ENCODE data around the gene MTO1. TPM values are rescaled to one million over a fixed set of nuclear protein-coding genes. Genes with fewer than 3 reads are reported as not detected.
A peak's percentile ranks its signal among the peaks of the same experiment; 100 is the strongest.
"Not testable (repeated sequence)": the region's sequence is repeated elsewhere in the genome, so short reads cannot be mapped to it uniquely, and the experiment has no call there.

MTO1 gene
- total and polyA plus RNA-seq, 3 experiments from 2014 or later, result 34.4 to 48.1 (median 44.2) TPM

- no peaks in the 10 kb centered on the region for H3K27me3 Mint-ChIP-seq
- DNase-seq, result no peak
- no peaks in the 10 kb centered on the region for H3K36me3 Mint-ChIP-seq
- ChIA-PET POLR2A (interaction anchor here (0.9 kb wide), 1 partner anchor 18 kb away, joined by 7 read pairs; no protein-coding TSS in a partner anchor), CTCF (interaction anchor here (1.1 kb wide), 1 partner anchor 74 kb away, joined by 3 read pairs; no protein-coding TSS in a partner anchor)
- Histone ChIP-seq H3K4me3 (ENCODE audit: low read length) (no peak overlapping the region), H3K27ac (ENCODE audit: low read depth, low read length) (no peak overlapping the region), H3K9me3 (ENCODE audit: low read length) (no peaks in the 10 kb centered on the region), H3K27me3 (ENCODE audit: insufficient read depth, low read length, poor library complexity, severe bottlenecking) (no peaks in the 10 kb centered on the region), H3K4me1 (ENCODE audit: insufficient read depth, low read length) (no peaks in the 10 kb centered on the region), H3K36me3 (ENCODE audit: insufficient read depth, low read length) (no peaks in the 10 kb centered on the region)
- no peak overlapping the region for H3K27ac Mint-ChIP-seq
- no peak overlapping the region for H3K4me3 Mint-ChIP-seq
- H3K4me1 Mint-ChIP-seq, result no peaks in the 10 kb centered on the region
- H3K9me3 Mint-ChIP-seq, result no peaks in the 10 kb centered on the region
Measured at GRCh38 chr6:73538116-73538779, 76.7 kb downstream of the MTO1 start.

GRCh38 chr6:73542481-73542880, 80.9 kb downstream of the MTO1 start:
- H3K4me3 ChIP-seq (ENCODE audit: low read length); H3K27me3 ChIP-seq (ENCODE audit: insufficient read depth, low read length, poor library complexity, severe bottlenecking); DNase-seq; H3K27me3 Mint-ChIP-seq; H3K4me1 ChIP-seq (ENCODE audit: insufficient read depth, low read length); POLR2A ChIA-PET; H3K27ac Mint-ChIP-seq; H3K36me3 ChIP-seq (ENCODE audit: insufficient read depth, low read length); H3K4me1 Mint-ChIP-seq; H3K9me3 Mint-ChIP-seq; H3K9me3 ChIP-seq (ENCODE audit: low read length); H3K36me3 Mint-ChIP-seq; H3K4me3 Mint-ChIP-seq; H3K27ac ChIP-seq (ENCODE audit: low read depth, low read length): not testable (repeated sequence)
- CTCF ChIA-PET, result interaction anchor here (1.0 to 1.8 kb wide), 3 partner anchors 10 to 44 kb away, joined by 3 to 4 read pairs (median 3); no protein-coding TSS in a partner anchor

DNA sequence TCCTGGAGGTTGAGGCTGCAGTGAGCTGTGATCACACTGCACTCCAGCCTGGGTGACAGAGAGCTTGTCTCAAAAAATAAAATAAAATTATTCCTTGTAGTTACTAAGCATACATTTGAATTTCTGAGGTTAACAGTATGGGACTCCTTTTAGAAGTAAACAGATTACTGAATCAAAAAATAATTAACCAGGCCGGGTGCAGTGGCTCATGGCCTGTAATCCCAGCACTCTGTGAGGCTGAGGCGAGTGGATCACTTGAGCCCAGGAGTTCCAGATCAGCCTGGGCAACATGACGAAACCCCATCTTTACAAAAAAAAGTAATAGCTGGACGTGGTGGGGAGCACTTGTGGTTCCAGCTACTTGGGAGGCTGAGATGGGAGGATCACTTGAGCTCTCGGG, 81.4 kb downstream of the MTO1 start:
- H3K36me3 ChIP-seq (ENCODE audit: insufficient read depth, low read length), result no peaks in the 10 kb centered on the region
- POLR2A ChIA-PET, result no interaction called here
- no peak for DNase-seq

GRCh38 chr6:73547036-73547435, 85.5 kb downstream of the MTO1 start:
- Histone ChIP-seq H3K4me1 (ENCODE audit: insufficient read depth, low read length) (no peaks in the 10 kb centered on the region), H3K9me3 (ENCODE audit: low read length) (no peaks in the 10 kb centered on the region), H3K27ac (ENCODE audit: low read depth, low read length) (no peak overlapping the region), H3K4me3 (ENCODE audit: low read length) (no peak overlapping the region), H3K27me3 (ENCODE audit: insufficient read depth, low read length, poor library complexity, severe bottlenecking) (no peaks in the 10 kb centered on the region), H3K36me3 (ENCODE audit: insufficient read depth, low read length) (no peaks in the 10 kb centered on the region)
- Mint-ChIP-seq H3K36me3 (no peaks in the 10 kb centered on the region), H3K27ac (no peak overlapping the region), H3K27me3 (peaks cover 0 to 5% of the 10 kb centered on the region in 2 donors), H3K4me1 (no peaks in the 10 kb centered on the region), H3K4me3 (no peak overlapping the region), H3K9me3 (no peaks in the 10 kb centered on the region)
- DNase-seq, result no peak
- POLR2A ChIA-PET, result no interaction called here
- CTCF ChIA-PET, result no interaction called here

More for the DNA sequence above, 81.4 kb downstream of the MTO1 start:
- CTCF ChIA-PET, result interaction anchor here (1.0 to 1.8 kb wide), 3 partner anchors 11 to 43 kb away, joined by 3 to 4 read pairs (median 3); no protein-coding TSS in a partner anchor
- Mint-ChIP-seq H3K36me3 (no peaks in the 10 kb centered on the region), H3K4me3 (no peak overlapping the region), H3K4me1 (no peaks in the 10 kb centered on the region), H3K27ac (no peak overlapping the region), H3K9me3 (no peaks in the 10 kb centered on the region), H3K27me3 (peaks cover 0 to 5% of the 10 kb centered on the region in 2 donors)
- Histone ChIP-seq H3K4me1 (ENCODE audit: insufficient read depth, low read length) (no peaks in the 10 kb centered on the region), H3K4me3 (ENCODE audit: low read length) (no peak overlapping the region), H3K27ac (ENCODE audit: low read depth, low read length) (no peak overlapping the region), H3K9me3 (ENCODE audit: low read length) (no peaks in the 10 kb centered on the region), H3K27me3 (ENCODE audit: insufficient read depth, low read length, poor library complexity, severe bottlenecking) (no peaks in the 10 kb centered on the region)

- DNase-seq, result no peak
- CTCF ChIA-PET, result interaction anchor here (1.3 kb wide), 1 partner anchor 25 kb away, joined by 3 read pairs; no protein-coding TSS in a partner anchor
- H3K27ac Mint-ChIP-seq, result peak overlapping the region in 1 of 8 donors; percentile 32
- H3K9me3 ChIP-seq (ENCODE audit: low read length), result no peaks in the 10 kb centered on the region
- no peak overlapping the region for H3K27ac ChIP-seq (ENCODE audit: low read depth, low read length)
- H3K4me1 ChIP-seq (ENCODE audit: insufficient read depth, low read length), result no peaks in the 10 kb centered on the region
- no peak overlapping the region for H3K4me3 ChIP-seq (ENCODE audit: low read length)
- no peaks in the 10 kb centered on the region for H3K4me1 Mint-ChIP-seq
- no peaks in the 10 kb centered on the region for H3K36me3 Mint-ChIP-seq
- POLR2A ChIA-PET, result interaction anchor here (0.6 kb wide), 1 partner anchor 13 kb away, joined by 6 read pairs; no protein-coding TSS in a partner anchor
- H3K4me3 Mint-ChIP-seq, result no peak overlapping the region
- no peaks in the 10 kb centered on the region for H3K9me3 Mint-ChIP-seq
- no peaks in the 10 kb centered on the region for H3K27me3 ChIP-seq (ENCODE audit: insufficient read depth, low read length, poor library complexity, severe bottlenecking)
- H3K36me3 ChIP-seq (ENCODE audit: insufficient read depth, low read length), result no peaks in the 10 kb centered on the region
- H3K27me3 Mint-ChIP-seq, result peaks cover 0 to 5% of the 10 kb centered on the region in 2 donors
Measured at GRCh38 chr6:73548458-73549446, 87.2 kb downstream of the MTO1 start.

- H3K4me3 Mint-ChIP-seq; H3K4me3 ChIP-seq (ENCODE audit: low read length); DNase-seq; H3K27me3 Mint-ChIP-seq; H3K27ac Mint-ChIP-seq; H3K27me3 ChIP-seq (ENCODE audit: insufficient read depth, low read length, poor library complexity, severe bottlenecking); H3K36me3 Mint-ChIP-seq; CTCF ChIA-PET; H3K27ac ChIP-seq (ENCODE audit: low read depth, low read length); H3K4me1 ChIP-seq (ENCODE audit: insufficient read depth, low read length); POLR2A ChIA-PET; H3K9me3 ChIP-seq (ENCODE audit: low read length); H3K9me3 Mint-ChIP-seq; H3K36me3 ChIP-seq (ENCODE audit: insufficient read depth, low read length); H3K4me1 Mint-ChIP-seq: not testable (repeated sequence)
Measured at GRCh38 chr6:73551115-73551514, 89.6 kb downstream of the MTO1 start.

DNA sequence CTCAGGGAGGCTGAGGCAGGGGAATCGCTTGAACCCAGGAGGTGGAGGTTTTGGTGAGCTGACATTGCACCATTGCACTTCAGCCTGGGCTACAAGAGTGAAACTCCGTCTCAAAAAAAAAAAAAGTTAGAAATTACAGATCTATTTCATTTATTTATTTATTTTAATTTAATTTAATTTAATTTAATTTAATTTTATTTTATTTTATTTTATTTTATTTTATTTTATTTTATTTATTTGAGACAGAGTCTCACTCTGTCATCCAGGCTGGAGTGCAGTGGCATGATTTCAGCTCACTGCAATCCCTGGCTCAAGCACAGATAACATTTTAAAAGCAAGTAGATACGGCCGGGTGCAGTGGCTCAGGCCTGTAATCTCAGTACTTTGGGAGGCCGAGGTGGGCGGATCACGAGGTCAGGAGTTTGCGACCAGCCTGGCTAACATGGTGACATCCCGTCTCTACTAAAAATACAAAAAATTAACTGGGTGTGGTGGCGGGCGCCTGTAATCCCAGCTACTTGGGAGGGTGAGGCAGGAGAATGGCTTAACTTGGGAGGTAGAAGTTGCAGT, 93.9 kb downstream of the MTO1 start:
- H3K27me3 Mint-ChIP-seq; H3K27ac Mint-ChIP-seq; H3K27ac ChIP-seq (ENCODE audit: low read depth, low read length); H3K36me3 ChIP-seq (ENCODE audit: insufficient read depth, low read length); CTCF ChIA-PET; H3K4me1 ChIP-seq (ENCODE audit: insufficient read depth, low read length); H3K4me3 Mint-ChIP-seq; DNase-seq; H3K4me3 ChIP-seq (ENCODE audit: low read length); H3K9me3 ChIP-seq (ENCODE audit: low read length); H3K36me3 Mint-ChIP-seq; H3K9me3 Mint-ChIP-seq; H3K27me3 ChIP-seq (ENCODE audit: insufficient read depth, low read length, poor library complexity, severe bottlenecking); H3K4me1 Mint-ChIP-seq: not testable (repeated sequence)
- POLR2A ChIA-PET, result interaction anchor here (0.7 kb wide), 1 partner anchor 99 kb away, joined by 3 read pairs; no protein-coding TSS in a partner anchor

All from CD8-positive, alpha-beta memory T cell (primary cell).